Measurements from ENCODE around the gene CPEB3. TPM values are rescaled to one million over a fixed set of nuclear protein-coding genes. Genes with fewer than 3 reads are reported as not detected.

CPEB3 gene
- total RNA-seq, 2 experiments from 2014 or later, result 0.66 to 3.2 TPM

DNA sequence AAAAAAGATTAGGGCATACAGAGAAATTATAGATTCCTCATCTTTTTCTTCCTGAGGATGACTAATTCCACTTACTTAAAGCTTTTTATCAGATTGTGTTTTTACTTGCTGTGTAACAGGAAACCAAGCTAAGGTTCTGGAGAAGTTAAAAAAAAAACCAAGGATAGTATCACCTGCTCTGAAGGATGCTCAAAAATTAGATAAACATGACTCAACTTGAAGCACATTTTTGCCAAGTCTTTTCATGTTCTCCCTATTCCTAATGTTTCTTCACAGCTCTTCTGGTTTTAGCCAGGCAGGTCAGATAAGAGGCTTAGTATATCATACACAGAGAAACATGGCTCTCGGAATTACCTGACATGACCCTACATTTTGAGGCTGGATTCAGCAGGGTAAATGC, 90.3 kb downstream of the CPEB3 start:
- H3K27ac ChIP-seq (ENCODE audit: low read depth, low read length, poor library complexity, severe bottlenecking), result no peak overlapping the region
- BruUV-seq (replicated peaks), result no TSS peak
- no peaks in the 10 kb centered on the region for H3K9me2 ChIP-seq (ENCODE audit: insufficient read depth, low read length)
- no peaks in the 10 kb centered on the region for H3K79me2 ChIP-seq (ENCODE audit: insufficient read depth, low read depth, low read length)
- H3K4me1 ChIP-seq (ENCODE audit: insufficient read depth, low read length, poor library complexity, severe bottlenecking), result no peaks in the 10 kb centered on the region
- no peaks in the 10 kb centered on the region for H4K20me1 ChIP-seq (ENCODE audit: insufficient read depth, low read length)
- H2AFZ ChIP-seq (ENCODE audit: low read length), result no peak overlapping the region
- intact Hi-C loops (cut with micrococcal nuclease; ENCODE audit: unreplicated experiment), result no loop called here
- POLR2A ChIA-PET, result interaction anchor here (0.5 to 0.7 kb wide), 3 partner anchors 44 to 245 kb away, joined by 3 to 6 read pairs (median 5); no protein-coding TSS in a partner anchor
- no peak overlapping the region for H3K4me3 ChIP-seq (ENCODE audit: low read depth, low read length, poor library complexity, severe bottlenecking)
- H3K9me3 ChIP-seq (ENCODE audit: low read length), result no peaks in the 10 kb centered on the region; the same call in 1 of the 2 replicates
- no peak for DNase-seq (ENCODE audit: low spot score)
- no peak overlapping the region for H3K4me2 ChIP-seq (ENCODE audit: low read length)
- TF ChIP-seq, protein P1, sequence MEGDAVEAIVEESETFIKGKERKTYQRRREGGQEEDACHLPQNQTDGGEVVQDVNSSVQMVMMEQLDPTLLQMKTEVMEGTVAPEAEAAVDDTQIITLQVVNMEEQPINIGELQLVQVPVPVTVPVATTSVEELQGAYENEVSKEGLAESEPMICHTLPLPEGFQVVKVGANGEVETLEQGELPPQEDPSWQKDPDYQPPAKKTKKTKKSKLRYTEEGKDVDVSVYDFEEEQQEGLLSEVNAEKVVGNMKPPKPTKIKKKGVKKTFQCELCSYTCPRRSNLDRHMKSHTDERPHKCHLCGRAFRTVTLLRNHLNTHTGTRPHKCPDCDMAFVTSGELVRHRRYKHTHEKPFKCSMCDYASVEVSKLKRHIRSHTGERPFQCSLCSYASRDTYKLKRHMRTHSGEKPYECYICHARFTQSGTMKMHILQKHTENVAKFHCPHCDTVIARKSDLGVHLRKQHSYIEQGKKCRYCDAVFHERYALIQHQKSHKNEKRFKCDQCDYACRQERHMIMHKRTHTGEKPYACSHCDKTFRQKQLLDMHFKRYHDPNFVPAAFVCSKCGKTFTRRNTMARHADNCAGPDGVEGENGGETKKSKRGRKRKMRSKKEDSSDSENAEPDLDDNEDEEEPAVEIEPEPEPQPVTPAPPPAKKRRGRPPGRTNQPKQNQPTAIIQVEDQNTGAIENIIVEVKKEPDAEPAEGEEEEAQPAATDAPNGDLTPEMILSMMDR (conservative IDR thresholded peaks at IDR 0.05; ENCODE audit: low read length), result no peak
- no peak for TF ChIP-seq EZH2phosphoT487 (IDR thresholded peaks at IDR 0.05; ENCODE audit: borderline replicate concordance, low read depth, low read length)
- CTCF ChIA-PET (ENCODE audit: unreplicated experiment), result no interaction called here
- H3K36me3 ChIP-seq (ENCODE audit: insufficient read depth, low read length), result no peaks in the 10 kb centered on the region

DNA sequence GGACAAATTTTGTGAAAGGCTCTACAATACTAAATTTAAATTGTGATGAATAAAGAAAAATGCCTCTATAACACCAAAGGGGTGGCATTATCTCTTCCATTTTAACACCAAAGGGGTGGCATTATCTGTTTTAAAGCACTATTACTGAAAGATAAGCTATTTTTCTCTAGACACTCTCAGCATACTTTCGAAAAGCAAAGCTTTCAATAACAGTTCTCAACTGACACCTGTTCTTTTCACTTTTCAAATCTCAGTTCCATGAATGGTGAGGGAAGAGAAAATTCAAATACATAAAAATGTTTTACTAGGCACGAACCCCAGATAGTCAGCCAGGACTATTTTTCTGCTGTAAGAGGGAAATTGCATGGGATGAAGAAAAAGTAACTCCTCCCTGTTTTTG, 103.8 kb downstream of the CPEB3 start:
- TF ChIP-seq EZH2phosphoT487 (IDR thresholded peaks at IDR 0.05; ENCODE audit: borderline replicate concordance, low read depth, low read length), result no peak
- TF ChIP-seq, protein P1 (conservative IDR thresholded peaks at IDR 0.05; ENCODE audit: low read length), result no peak
- Histone ChIP-seq H3K9me3 (ENCODE audit: low read length) (no peaks in the 10 kb centered on the region), H3K4me1 (ENCODE audit: insufficient read depth, low read length, poor library complexity, severe bottlenecking) (peaks cover 6% of the 10 kb centered on the region), H3K36me3 (ENCODE audit: insufficient read depth, low read length) (no peaks in the 10 kb centered on the region), H2AFZ (ENCODE audit: low read length) (no peak overlapping the region), H3K9me2 (ENCODE audit: insufficient read depth, low read length) (no peaks in the 10 kb centered on the region), H3K27ac (ENCODE audit: low read depth, low read length, poor library complexity, severe bottlenecking) (no peak overlapping the region), H4K20me1 (ENCODE audit: insufficient read depth, low read length) (no peaks in the 10 kb centered on the region), H3K79me2 (ENCODE audit: insufficient read depth, low read depth, low read length) (no peaks in the 10 kb centered on the region), H3K4me2 (ENCODE audit: low read length) (no peak overlapping the region), H3K4me3 (ENCODE audit: low read depth, low read length, poor library complexity, severe bottlenecking) (no peak overlapping the region)
- no peak for DNase-seq (ENCODE audit: low spot score)
- POLR2A ChIA-PET, result interaction anchor here (0.7 to 2.0 kb wide), 2 partner anchors 8 to 43 kb away, joined by 3 to 11 read pairs; no protein-coding TSS in a partner anchor
- CTCF ChIA-PET (ENCODE audit: unreplicated experiment), result no interaction called here
- BruUV-seq (replicated peaks), result no TSS peak
- intact Hi-C loops (cut with micrococcal nuclease; ENCODE audit: unreplicated experiment), result loop anchor here (5.0 kb wide), 1 partner anchor 100 kb away; no protein-coding TSS in a partner anchor

DNA sequence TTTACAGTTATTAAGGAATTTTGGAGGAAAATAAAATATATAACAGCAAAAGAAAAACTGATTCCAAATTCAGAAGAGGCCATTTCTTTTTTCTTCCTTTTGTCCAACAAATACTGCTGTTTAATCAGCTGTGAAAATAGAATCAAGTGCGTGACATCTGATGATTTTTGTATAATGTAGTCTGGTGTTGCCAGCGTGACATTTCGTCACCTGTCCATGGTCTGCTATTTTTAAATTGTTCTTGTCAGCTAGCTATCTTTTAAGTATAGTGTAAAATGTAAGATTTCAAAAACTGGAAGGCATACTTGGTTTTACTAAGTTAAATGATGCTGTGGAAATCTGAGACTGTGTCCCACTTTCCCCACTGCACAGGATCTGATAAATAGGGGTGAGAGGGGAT, 105.9 kb downstream of the CPEB3 start:
- ChIA-PET CTCF (ENCODE audit: unreplicated experiment) (no interaction called here), POLR2A (interaction anchor here (0.6 to 1.2 kb wide), 4 partner anchors 11 to 1049 kb away, joined by 3 to 5 read pairs (median 4); no protein-coding TSS in a partner anchor)
- no peaks in the 10 kb centered on the region for H3K9me2 ChIP-seq (ENCODE audit: insufficient read depth, low read length)
- no peaks in the 10 kb centered on the region for H3K79me2 ChIP-seq (ENCODE audit: insufficient read depth, low read depth, low read length)
- H3K27ac ChIP-seq (ENCODE audit: low read depth, low read length, poor library complexity, severe bottlenecking), result no peak overlapping the region
- no peak for TF ChIP-seq EZH2phosphoT487 (IDR thresholded peaks at IDR 0.05; ENCODE audit: borderline replicate concordance, low read depth, low read length)
- TF ChIP-seq, protein P1 (conservative IDR thresholded peaks at IDR 0.05; ENCODE audit: low read length), result no peak
- H3K4me3 ChIP-seq (ENCODE audit: low read depth, low read length, poor library complexity, severe bottlenecking), result no peak overlapping the region
- no peaks in the 10 kb centered on the region for H4K20me1 ChIP-seq (ENCODE audit: insufficient read depth, low read length)
- peaks cover 21% of the 10 kb centered on the region for H3K4me1 ChIP-seq (ENCODE audit: insufficient read depth, low read length, poor library complexity, severe bottlenecking)
- no TSS peak for BruUV-seq (replicated peaks)
- H2AFZ ChIP-seq (ENCODE audit: low read length), result no peak overlapping the region
- no peak for DNase-seq (ENCODE audit: low spot score)
- H3K36me3 ChIP-seq (ENCODE audit: insufficient read depth, low read length), result no peaks in the 10 kb centered on the region
- no peak overlapping the region for H3K4me2 ChIP-seq (ENCODE audit: low read length)
- no peaks in the 10 kb centered on the region for H3K9me3 ChIP-seq (ENCODE audit: low read length)
- intact Hi-C loops (cut with micrococcal nuclease; ENCODE audit: unreplicated experiment), result loop anchor here (5.0 kb wide), 2 partner anchors 98 to 107 kb away; partner anchors contain the start of genes CPEB3 and MARCHF5
